ENCODE results near the gene LRP5. TPM values are rescaled to one million over a fixed set of nuclear protein-coding genes. Genes with fewer than 3 reads are reported as not detected.
A peak's percentile ranks its signal among the peaks of the same experiment; 100 is the strongest.

The LRP5 gene
- total RNA-seq: 38.7 to 61.0 TPM (median 47.2 TPM) in 3 replicates
- long read RNA-seq, full-length matches to known transcripts: 14 of 22 reads
- long read RNA-seq, partial matches to known transcripts: 1 of 22 reads
- long read RNA-seq, other reads (novel, unspliced or antisense): 7 of 22 reads

DNA sequence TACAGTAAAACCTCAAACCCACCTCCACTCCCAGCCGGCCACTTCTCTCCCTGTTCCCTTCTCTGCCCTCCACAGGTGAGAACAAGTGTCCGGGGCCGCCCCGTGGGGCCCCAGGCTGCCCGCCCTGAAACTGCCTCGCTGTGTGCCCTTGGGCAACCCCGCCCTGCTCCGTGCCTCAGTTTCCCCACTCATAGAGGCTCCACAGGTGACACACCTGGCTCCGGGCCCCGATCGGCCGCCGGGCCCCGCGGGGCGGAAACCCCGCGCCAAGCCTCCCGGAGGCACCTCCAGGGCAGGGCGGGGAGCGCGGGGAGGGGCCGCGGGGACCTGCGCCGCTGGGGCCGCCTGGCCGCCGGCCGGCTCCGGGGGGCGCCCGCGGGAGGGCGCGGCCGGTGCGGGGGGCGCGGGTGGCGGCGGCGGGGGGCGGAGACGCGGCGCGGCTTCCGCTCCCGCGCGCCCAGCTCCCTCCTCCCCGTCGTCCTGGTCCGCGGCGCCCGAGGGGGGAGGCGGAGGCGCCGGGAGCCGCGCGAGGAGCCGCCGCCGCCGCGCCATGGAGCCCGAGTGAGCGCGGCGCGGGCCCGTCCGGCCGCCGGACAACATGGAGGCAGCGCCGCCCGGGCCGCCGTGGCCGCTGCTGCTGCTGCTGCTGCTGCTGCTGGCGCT lies at the start of gene LRP5:
Gene LRP5 (plus strand): TSS at position 475 of the 663 bp plus-strand sequence. CDS start 124 bp downstream, at position 599.
- peak within 1 kb of the TSS; percentile 89 for H3K27ac Mint-ChIP-seq (ENCODE audit: unreplicated experiment)
- H3K4me1 Mint-ChIP-seq (ENCODE audit: low read depth): peaks cover 38% of the 10 kb centered on the region
- H3K4me3 Mint-ChIP-seq (ENCODE audit: unreplicated experiment): peak within 1 kb of the TSS; percentile 89
- TF ChIP-seq, protein P1, sequence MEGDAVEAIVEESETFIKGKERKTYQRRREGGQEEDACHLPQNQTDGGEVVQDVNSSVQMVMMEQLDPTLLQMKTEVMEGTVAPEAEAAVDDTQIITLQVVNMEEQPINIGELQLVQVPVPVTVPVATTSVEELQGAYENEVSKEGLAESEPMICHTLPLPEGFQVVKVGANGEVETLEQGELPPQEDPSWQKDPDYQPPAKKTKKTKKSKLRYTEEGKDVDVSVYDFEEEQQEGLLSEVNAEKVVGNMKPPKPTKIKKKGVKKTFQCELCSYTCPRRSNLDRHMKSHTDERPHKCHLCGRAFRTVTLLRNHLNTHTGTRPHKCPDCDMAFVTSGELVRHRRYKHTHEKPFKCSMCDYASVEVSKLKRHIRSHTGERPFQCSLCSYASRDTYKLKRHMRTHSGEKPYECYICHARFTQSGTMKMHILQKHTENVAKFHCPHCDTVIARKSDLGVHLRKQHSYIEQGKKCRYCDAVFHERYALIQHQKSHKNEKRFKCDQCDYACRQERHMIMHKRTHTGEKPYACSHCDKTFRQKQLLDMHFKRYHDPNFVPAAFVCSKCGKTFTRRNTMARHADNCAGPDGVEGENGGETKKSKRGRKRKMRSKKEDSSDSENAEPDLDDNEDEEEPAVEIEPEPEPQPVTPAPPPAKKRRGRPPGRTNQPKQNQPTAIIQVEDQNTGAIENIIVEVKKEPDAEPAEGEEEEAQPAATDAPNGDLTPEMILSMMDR (IDR thresholded peaks at IDR 0.05): no peak
- H3K36me3 Mint-ChIP-seq (ENCODE audit: low read depth): no peaks in the 10 kb centered on the region
- H3K9me3 Mint-ChIP-seq (ENCODE audit: low read depth): no peaks in the 10 kb centered on the region
- DNase-seq (ENCODE audit: low spot score): no peak
- no peaks in the 10 kb centered on the region for H3K27me3 Mint-ChIP-seq (ENCODE audit: low read depth)

GRCh38 chr11:68263444-68264035 lies 48.9 kb upstream of the LRP5 start:
- no peak for DNase-seq (ENCODE audit: low spot score)
- Mint-ChIP-seq H3K27me3 (ENCODE audit: low read depth) (no peaks in the 10 kb centered on the region), H3K9me3 (ENCODE audit: low read depth) (no peaks in the 10 kb centered on the region), H3K27ac (ENCODE audit: unreplicated experiment) (no peak overlapping the region), H3K4me1 (ENCODE audit: low read depth) (peaks cover 5% of the 10 kb centered on the region), H3K4me3 (ENCODE audit: unreplicated experiment) (no peak overlapping the region), H3K36me3 (ENCODE audit: low read depth) (peaks cover 33% of the 10 kb centered on the region)
- TF ChIP-seq, protein P1 (IDR thresholded peaks at IDR 0.05): no peak

- H3K4me3 Mint-ChIP-seq (ENCODE audit: unreplicated experiment): no peak overlapping the region
- no peak overlapping the region for H3K27ac Mint-ChIP-seq (ENCODE audit: unreplicated experiment)
- no peaks in the 10 kb centered on the region for H3K9me3 Mint-ChIP-seq (ENCODE audit: low read depth)
- peaks cover 35% of the 10 kb centered on the region for H3K36me3 Mint-ChIP-seq (ENCODE audit: low read depth)
- DNase-seq (ENCODE audit: low spot score): no peak
- H3K27me3 Mint-ChIP-seq (ENCODE audit: low read depth): no peaks in the 10 kb centered on the region
- TF ChIP-seq, protein P1 (IDR thresholded peaks at IDR 0.05): no peak
- peaks cover 12% of the 10 kb centered on the region for H3K4me1 Mint-ChIP-seq (ENCODE audit: low read depth)
Observed at GRCh38 chr11:68264244-68264643, 48.1 kb upstream of the LRP5 start.

DNA sequence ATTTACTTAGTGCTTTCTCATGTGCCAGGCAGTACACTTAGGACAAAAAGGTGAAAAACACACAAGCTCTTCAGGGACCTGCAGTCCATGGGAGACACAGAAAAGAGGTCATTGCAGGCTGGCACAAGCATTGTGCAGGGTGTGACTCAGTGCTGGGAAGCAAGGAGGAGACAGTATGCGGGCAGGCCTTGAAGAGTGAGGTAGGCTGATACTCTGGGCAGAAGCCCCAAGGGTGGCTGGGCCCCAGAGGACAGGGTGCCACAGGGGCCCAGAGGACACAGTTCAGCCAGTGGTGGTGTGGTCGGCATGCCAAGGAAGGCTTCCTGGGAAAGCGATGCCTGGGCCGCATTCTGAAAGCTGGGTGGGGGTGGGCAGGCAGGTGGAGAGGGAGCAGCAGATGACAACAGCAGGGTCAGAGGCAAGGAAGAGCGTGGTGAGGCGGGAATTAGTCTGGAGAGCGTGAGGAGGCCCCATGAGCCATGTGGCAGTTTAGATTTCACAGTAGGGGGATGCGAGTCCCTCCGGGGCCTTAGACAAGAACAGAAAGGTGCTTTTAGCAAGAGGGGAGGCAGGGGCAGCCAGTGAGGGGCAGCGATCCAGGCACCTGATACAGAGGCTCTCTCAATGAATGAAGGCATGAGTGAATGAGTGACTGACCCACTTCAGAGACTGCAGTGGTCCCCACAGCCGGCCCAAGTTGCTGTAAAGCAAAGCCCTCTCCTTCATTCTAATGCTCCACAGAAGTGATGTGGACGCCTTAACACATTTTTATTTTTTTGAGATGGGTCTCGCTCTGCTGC lies 47.5 kb upstream of the LRP5 start:
- Mint-ChIP-seq H3K9me3 (ENCODE audit: low read depth) (no peaks in the 10 kb centered on the region), H3K27ac (ENCODE audit: unreplicated experiment) (no peak overlapping the region), H3K27me3 (ENCODE audit: low read depth) (no peaks in the 10 kb centered on the region), H3K36me3 (ENCODE audit: low read depth) (peaks cover 34% of the 10 kb centered on the region), H3K4me3 (ENCODE audit: unreplicated experiment) (no peak overlapping the region), H3K4me1 (ENCODE audit: low read depth) (peaks cover 19% of the 10 kb centered on the region)
- TF ChIP-seq, protein P1 (IDR thresholded peaks at IDR 0.05): no peak
- no peak for DNase-seq (ENCODE audit: low spot score)

Data from chondrocyte (in vitro differentiated cells).